CD8-positive, alpha-beta memory T cell (primary cell): Measurements from ENCODE around the gene CACNA1C. TPM values are rescaled to one million over a fixed set of nuclear protein-coding genes. Genes with fewer than 3 reads are reported as not detected.
A peak's percentile ranks its signal among the peaks of the same experiment; 100 is the strongest.

Experiments
- CTCF ChIA-PET: fragments of 350-600 bp; sonication (Branson Sonifier 250); formaldehyde crosslinking; loops from one replicate; lab custom pipeline; 2021; ENCODE audit warnings: antibody characterized with exemption; lab: Charles Lee
- POLR2A ChIA-PET: fragments of 350-600 bp; sonication (Branson Sonifier 250); formaldehyde crosslinking; loops from one replicate; lab custom pipeline; 2021; ENCODE audit warnings: antibody characterized with exemption; lab: Charles Lee
- DNase-seq, 5 donors: peaks; one replicate each; pipeline versions ENCODE4 v3.0.0 to v3.0.0-alpha.2; 2020 to 2022; ENCODE audit warnings: mixed read lengths in 1 of 5
- H3K27ac ChIP-seq: one replicate; pipeline ENCODE4 v1.7.0; 2013; ENCODE audit warnings: low read depth, mild to moderate bottlenecking, low read length, moderate library complexity
- H3K27me3 ChIP-seq: 2 replicates; pipeline ENCODE4 v1.7.0; 2013; ENCODE audit warnings: low read length, mild to moderate bottlenecking; ENCODE audit not compliant: insufficient read depth, poor library complexity, severe bottlenecking
- H3K36me3 ChIP-seq: 2 replicates; pipeline ENCODE4 v1.7.0; 2013; ENCODE audit warnings: mild to moderate bottlenecking, low read length, moderate library complexity; ENCODE audit not compliant: insufficient read depth
- H3K4me1 ChIP-seq: 2 replicates; pipeline ENCODE4 v1.7.0; 2013; ENCODE audit warnings: mild to moderate bottlenecking, low read length, moderate library complexity; ENCODE audit not compliant: insufficient read depth
- H3K4me3 ChIP-seq: 2 replicates; pipeline ENCODE4 v1.7.0; 2013; ENCODE audit warnings: mild to moderate bottlenecking, low read length
- H3K9me3 ChIP-seq: 2 replicates; pipeline ENCODE4 v1.7.0; 2013; ENCODE audit warnings: mild to moderate bottlenecking, low read length
- H3K27ac Mint-ChIP-seq, 8 donors: one replicate each; pipeline ENCODE4 v1.8.0; 2020 to 2021; ENCODE audit warnings: mixed read lengths in 8 of 8, mild to moderate bottlenecking in 6 of 8, inconsistent platforms in 3 of 8, moderate library complexity in 3 of 8
- H3K27me3 Mint-ChIP-seq, 2 donors: one replicate each; pipeline ENCODE4 v1.8.0; 2020 to 2021; ENCODE audit warnings: mixed read lengths in 2 of 2, mild to moderate bottlenecking in 1 of 2, moderate library complexity in 1 of 2
- H3K36me3 Mint-ChIP-seq, 3 donors: one replicate each; pipeline ENCODE4 v1.8.0; 2020 to 2021; ENCODE audit warnings: mixed read lengths in 3 of 3, inconsistent platforms in 1 of 3, mild to moderate bottlenecking in 1 of 3
- H3K4me1 Mint-ChIP-seq, 3 donors: one replicate each; pipeline ENCODE4 v1.8.0; 2020 to 2021; ENCODE audit warnings: mixed read lengths in 3 of 3, inconsistent platforms in 1 of 3, mild to moderate bottlenecking in 1 of 3
- H3K4me3 Mint-ChIP-seq, 7 donors: one replicate each; pipeline ENCODE4 v1.8.0; 2020 to 2021; ENCODE audit warnings: mixed read lengths in 7 of 7, mild to moderate bottlenecking in 6 of 7, moderate library complexity in 4 of 7, inconsistent platforms in 2 of 7
- H3K9me3 Mint-ChIP-seq, 5 donors: one replicate each; pipeline ENCODE4 v1.8.0; 2020 to 2022; ENCODE audit warnings: mixed read lengths in 5 of 5, mild to moderate bottlenecking in 3 of 5, moderate library complexity in 2 of 5, inconsistent platforms in 1 of 5
- polyA plus RNA-seq: library from polyadenylated mRNA; unstranded; fragments of 300-500 nt; fragmentation: Illumina TruSeq; gene quantifications from one replicate; pipeline ENCODE4 v1.2.3, GENCODE V29; 2021
- total RNA-seq, 2 experiments: library from RNA; stranded (reverse); gene quantifications; one replicate each; pipeline ENCODE4 v1.2.3, GENCODE V29; 2021

The CACNA1C gene
- total and polyA plus RNA-seq, 3 experiments from 2014 or later, result 0.04 to 0.10 (median 0.04) TPM

DNA sequence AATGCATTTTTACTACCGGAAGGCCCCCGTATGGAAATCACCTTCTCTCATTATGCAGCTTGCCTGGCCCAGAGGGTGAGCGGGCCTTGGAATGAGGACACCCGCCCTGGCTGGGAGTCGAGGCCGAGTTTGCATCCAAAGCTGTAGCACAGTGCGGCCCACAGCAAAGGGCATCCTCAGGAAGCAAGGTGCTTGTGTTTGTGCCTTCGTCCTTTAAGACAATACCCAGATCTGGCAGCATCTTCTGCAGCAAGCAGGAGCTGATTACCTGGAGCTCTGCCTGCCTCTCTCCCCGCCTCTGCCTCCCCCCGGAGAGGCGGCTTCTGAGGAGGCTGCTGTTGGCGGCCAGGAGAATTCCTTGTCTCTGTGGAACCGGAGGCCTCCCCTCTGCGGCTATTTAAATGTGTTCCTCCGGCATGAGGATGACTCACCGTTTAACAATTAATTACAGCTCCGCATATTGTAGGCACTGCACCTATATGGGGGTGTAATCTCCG lies 145.3 kb downstream of the CACNA1C start:
- Histone ChIP-seq H3K36me3 (no peaks in the 10 kb centered on the region), H3K27ac (no peak overlapping the region), H3K27me3 (no peaks in the 10 kb centered on the region), H3K4me1 (no peaks in the 10 kb centered on the region), H3K4me3 (no peak overlapping the region), H3K9me3 (no peaks in the 10 kb centered on the region)
- H3K27ac Mint-ChIP-seq, result no peak overlapping the region
- H3K27me3 Mint-ChIP-seq, result peaks cover 7 to 35% of the 10 kb centered on the region in 2 donors
- H3K4me1 Mint-ChIP-seq, result no peaks in the 10 kb centered on the region
- POLR2A ChIA-PET, result no interaction called here
- no peak for DNase-seq
- H3K36me3 Mint-ChIP-seq, result no peaks in the 10 kb centered on the region
- H3K4me3 Mint-ChIP-seq, result no peak overlapping the region
- CTCF ChIA-PET, result no interaction called here
- no peaks in the 10 kb centered on the region for H3K9me3 Mint-ChIP-seq

DNA sequence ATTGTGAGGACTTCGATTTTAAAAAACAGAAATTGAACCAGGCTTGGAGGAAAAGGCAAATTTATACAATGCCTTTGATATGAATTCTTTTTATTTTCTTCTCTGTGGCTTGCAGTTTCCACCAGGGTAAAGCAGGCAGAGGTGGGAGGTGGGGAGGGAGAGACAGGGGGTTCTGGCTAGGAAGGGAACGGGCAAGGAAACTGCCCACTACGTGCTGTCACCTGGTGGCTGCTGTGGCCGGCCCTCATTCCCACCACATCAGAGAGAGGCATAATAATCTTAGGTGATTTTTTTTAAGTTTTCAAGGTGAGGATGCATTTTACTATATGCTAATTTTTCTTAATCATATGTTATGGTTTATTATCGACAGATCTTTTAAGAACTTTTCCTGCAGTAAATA lies 145.8 kb downstream of the CACNA1C start:
- no peaks in the 10 kb centered on the region for H3K4me1 ChIP-seq
- CTCF ChIA-PET, result no interaction called here
- no peaks in the 10 kb centered on the region for H3K9me3 Mint-ChIP-seq
- no peak overlapping the region for H3K27ac ChIP-seq
- no peaks in the 10 kb centered on the region for H3K36me3 Mint-ChIP-seq
- H3K4me3 Mint-ChIP-seq, result no peak overlapping the region
- no peak overlapping the region for H3K4me3 ChIP-seq
- peaks cover 7 to 36% of the 10 kb centered on the region in 2 donors for H3K27me3 Mint-ChIP-seq
- no peak overlapping the region for H3K27ac Mint-ChIP-seq
- no peak for DNase-seq
- no peaks in the 10 kb centered on the region for H3K27me3 ChIP-seq
- POLR2A ChIA-PET, result no interaction called here
- no peaks in the 10 kb centered on the region for H3K4me1 Mint-ChIP-seq
- no peaks in the 10 kb centered on the region for H3K36me3 ChIP-seq
- no peaks in the 10 kb centered on the region for H3K9me3 ChIP-seq

DNA sequence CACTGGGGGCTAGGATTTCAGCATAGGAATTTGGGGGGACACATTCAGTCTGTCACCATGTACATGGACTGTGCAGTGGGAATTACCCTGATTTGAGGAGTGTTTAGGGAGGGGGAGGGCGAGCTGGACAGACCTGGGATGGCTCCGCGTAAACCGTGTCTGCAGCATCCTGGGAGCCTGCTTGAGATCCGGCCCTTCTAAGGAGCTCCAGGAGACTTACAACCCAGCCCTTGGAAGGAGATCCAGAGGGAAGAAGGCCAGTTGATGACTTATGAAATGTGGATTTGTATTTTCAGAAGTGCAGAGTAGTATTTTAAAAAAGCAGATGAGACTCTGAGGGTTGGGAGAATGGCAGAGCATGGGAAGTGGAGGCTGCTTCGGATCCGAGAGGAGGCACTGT lies 153.2 kb downstream of the CACNA1C start:
- peaks cover 6 to 32% of the 10 kb centered on the region in 2 donors for H3K27me3 Mint-ChIP-seq
- H3K4me1 Mint-ChIP-seq, result no peaks in the 10 kb centered on the region
- ChIA-PET POLR2A (no interaction called here), CTCF (no interaction called here)
- Histone ChIP-seq H3K4me3 (no peak overlapping the region), H3K36me3 (no peaks in the 10 kb centered on the region), H3K27ac (no peak overlapping the region), H3K4me1 (no peaks in the 10 kb centered on the region), H3K27me3 (no peaks in the 10 kb centered on the region), H3K9me3 (no peaks in the 10 kb centered on the region)
- no peak overlapping the region for H3K27ac Mint-ChIP-seq
- H3K4me3 Mint-ChIP-seq, result no peak overlapping the region
- H3K36me3 Mint-ChIP-seq, result no peaks in the 10 kb centered on the region
- DNase-seq, result no peak
- peaks cover 0 to 2% (median 0%) of the 10 kb centered on the region in 5 donors for H3K9me3 Mint-ChIP-seq

DNA sequence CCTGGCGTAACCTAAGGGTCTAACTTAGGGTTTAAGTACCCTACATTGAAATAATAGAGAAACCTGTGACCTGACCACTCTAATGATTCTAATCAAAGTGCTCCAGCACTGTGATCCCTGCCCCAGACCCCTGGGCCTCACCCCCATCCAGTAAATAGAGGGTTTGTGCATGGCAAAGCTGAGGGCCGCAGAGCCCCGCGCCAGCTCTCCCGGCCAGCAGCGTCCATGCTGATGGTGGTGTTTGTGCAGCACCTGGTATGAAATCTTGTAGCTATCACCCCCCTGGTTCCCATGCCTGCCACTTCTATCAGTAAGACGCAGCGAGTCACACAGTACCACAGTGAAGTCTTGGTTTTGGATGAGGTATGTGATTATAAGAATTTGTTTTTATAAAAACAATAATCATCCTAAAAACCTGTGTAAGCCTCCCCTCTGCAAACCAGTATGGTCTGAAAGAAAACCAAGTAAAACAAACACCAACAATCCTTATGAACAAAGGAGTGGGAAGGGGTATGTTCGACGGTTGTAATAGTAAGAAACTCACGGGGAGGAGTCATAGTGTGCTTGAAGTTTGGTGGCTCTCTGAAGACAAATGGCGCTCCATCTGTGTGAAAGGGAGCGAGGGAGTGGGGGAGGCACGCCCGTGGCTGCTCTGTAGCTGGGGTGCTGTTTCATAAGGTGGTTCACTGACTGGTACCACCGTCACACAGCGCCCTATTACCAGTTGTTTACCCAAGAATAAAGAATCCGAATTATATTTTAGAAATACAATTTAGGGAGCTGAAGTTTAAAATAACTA lies 156.2 kb downstream of the CACNA1C start:
- no peaks in the 10 kb centered on the region for H3K27me3 ChIP-seq
- no peaks in the 10 kb centered on the region for H3K36me3 Mint-ChIP-seq
- H3K4me1 Mint-ChIP-seq, result no peaks in the 10 kb centered on the region
- no peak overlapping the region for H3K4me3 Mint-ChIP-seq
- ChIA-PET CTCF (no interaction called here), POLR2A (no interaction called here)
- H3K36me3 ChIP-seq, result no peaks in the 10 kb centered on the region
- no peak for DNase-seq
- H3K9me3 Mint-ChIP-seq, result peaks cover 0 to 1% (median 0%) of the 10 kb centered on the region in 5 donors
- H3K27ac Mint-ChIP-seq, result no peak overlapping the region
- peaks cover 6 to 23% of the 10 kb centered on the region in 2 donors for H3K27me3 Mint-ChIP-seq
- no peaks in the 10 kb centered on the region for H3K9me3 ChIP-seq
- H3K27ac ChIP-seq, result no peak overlapping the region
- no peak overlapping the region for H3K4me3 ChIP-seq
- no peaks in the 10 kb centered on the region for H3K4me1 ChIP-seq

DNA sequence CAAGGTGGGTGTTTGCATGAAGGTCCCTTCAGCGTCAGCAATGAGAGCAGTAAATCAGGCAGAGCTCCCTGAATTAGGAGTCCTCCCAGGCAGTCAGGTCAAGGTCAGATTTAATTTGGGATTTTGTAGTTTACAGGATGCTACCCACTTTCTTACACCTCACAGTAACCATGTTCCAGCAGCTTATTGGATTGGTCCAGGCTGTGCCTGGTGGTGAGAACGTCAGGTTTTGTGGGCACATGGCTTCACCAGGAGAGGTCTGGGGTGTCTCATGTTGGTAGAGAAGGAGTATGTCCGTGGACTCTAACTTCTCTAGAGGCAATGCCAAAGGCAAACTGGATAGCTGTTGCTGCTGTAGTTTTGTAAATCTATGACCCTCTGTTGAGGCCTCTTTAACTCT lies 158.3 kb downstream of the CACNA1C start:
- no peaks in the 10 kb centered on the region for H3K9me3 Mint-ChIP-seq
- no peaks in the 10 kb centered on the region for H3K27me3 ChIP-seq
- no peaks in the 10 kb centered on the region for H3K4me1 Mint-ChIP-seq
- H3K36me3 Mint-ChIP-seq, result no peaks in the 10 kb centered on the region
- CTCF ChIA-PET, result interaction anchor here (1.4 kb wide), 1 partner anchor 9 kb away, joined by 3 read pairs; no protein-coding TSS in a partner anchor
- H3K4me1 ChIP-seq, result no peaks in the 10 kb centered on the region
- H3K36me3 ChIP-seq, result no peaks in the 10 kb centered on the region
- H3K4me3 ChIP-seq, result no peak overlapping the region
- no peak overlapping the region for H3K4me3 Mint-ChIP-seq
- H3K27ac Mint-ChIP-seq, result peak overlapping the region in 1 of 8 donors; percentile 1
- DNase-seq, result no peak
- POLR2A ChIA-PET, result no interaction called here
- peaks cover 2 to 28% of the 10 kb centered on the region in 2 donors for H3K27me3 Mint-ChIP-seq
- no peak overlapping the region for H3K27ac ChIP-seq
- no peaks in the 10 kb centered on the region for H3K9me3 ChIP-seq

DNA sequence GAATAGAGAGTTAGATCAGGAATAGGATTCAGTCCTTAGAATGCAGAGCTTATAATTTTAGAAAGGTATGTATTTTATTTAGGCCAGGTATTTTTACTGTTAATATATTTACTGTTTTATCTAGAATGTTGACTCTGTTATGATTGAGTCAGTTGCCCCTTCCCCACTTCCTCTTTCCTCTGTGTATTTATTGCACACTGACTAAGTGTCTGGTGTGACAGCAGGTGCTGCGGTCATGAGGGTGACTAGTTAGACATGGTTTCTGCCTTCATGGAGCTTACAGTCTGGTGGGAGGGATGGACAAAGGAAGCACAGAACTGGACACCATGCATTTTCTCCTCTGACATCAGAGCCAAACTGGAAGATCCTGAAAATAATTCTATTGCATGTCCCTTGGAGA lies 159.8 kb downstream of the CACNA1C start:
- Histone ChIP-seq H3K36me3 (no peaks in the 10 kb centered on the region), H3K4me3 (no peak overlapping the region), H3K27ac (no peak overlapping the region), H3K9me3 (no peaks in the 10 kb centered on the region), H3K4me1 (no peaks in the 10 kb centered on the region), H3K27me3 (no peaks in the 10 kb centered on the region)
- ChIA-PET POLR2A (no interaction called here), CTCF (no interaction called here)
- DNase-seq, result no peak
- Mint-ChIP-seq H3K4me3 (no peak overlapping the region), H3K36me3 (no peaks in the 10 kb centered on the region), H3K27ac (no peak overlapping the region), H3K27me3 (peaks cover 2 to 26% of the 10 kb centered on the region in 2 donors), H3K9me3 (no peaks in the 10 kb centered on the region), H3K4me1 (no peaks in the 10 kb centered on the region)

DNA sequence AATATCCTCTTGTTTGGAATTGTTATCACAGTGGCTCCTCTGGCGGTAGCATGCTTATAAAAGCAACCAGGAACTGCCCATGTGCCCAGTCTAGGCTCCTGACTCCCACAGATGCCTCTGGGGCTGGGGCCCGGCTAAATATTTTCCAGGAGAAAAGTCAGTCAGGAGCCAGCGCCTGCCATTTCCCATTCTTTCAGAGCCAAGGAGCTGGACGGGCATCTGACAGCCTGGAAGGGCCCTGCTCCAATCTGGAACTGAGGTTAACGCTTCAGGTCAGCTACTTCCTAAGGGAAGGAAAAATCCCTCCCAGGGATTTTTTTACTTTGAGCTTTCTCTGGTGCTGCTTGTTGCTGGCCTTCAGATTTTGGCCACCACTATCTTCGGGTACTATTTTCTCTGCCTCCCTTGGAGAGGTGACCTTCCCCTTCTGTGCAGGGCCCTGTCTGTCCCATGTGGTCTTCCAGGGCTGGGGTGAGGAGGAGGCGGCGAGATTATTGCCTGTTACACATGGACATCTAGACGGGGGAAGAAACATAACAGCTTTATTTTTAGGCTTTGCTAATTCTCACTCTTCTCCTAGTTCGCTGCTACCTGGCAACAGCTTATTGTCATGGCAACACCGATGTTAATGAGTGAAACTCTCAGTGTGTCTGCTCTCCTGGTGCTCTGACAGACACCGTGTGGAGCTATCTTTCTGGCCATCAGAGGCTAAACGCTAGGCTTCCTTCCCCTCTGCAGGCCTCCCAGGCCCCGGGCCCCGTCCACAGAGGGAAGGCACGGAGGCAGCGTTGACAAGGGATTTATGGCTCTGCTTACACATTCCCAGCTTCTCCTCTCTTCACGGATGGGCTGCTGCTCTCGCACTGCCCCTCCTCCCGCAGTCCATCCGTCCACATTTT lies 160.4 kb downstream of the CACNA1C start:
- CTCF ChIA-PET, result no interaction called here
- Histone ChIP-seq H3K27me3 (no peaks in the 10 kb centered on the region), H3K27ac (no peak overlapping the region), H3K4me1 (no peaks in the 10 kb centered on the region), H3K4me3 (no peak overlapping the region), H3K9me3 (no peaks in the 10 kb centered on the region), H3K36me3 (no peaks in the 10 kb centered on the region)
- Mint-ChIP-seq H3K4me1 (no peaks in the 10 kb centered on the region), H3K9me3 (no peaks in the 10 kb centered on the region), H3K36me3 (no peaks in the 10 kb centered on the region), H3K4me3 (no peak overlapping the region), H3K27ac (no peak overlapping the region), H3K27me3 (peaks cover 3 to 26% of the 10 kb centered on the region in 2 donors)
- DNase-seq, result no peak
- POLR2A ChIA-PET, result no interaction called here

DNA sequence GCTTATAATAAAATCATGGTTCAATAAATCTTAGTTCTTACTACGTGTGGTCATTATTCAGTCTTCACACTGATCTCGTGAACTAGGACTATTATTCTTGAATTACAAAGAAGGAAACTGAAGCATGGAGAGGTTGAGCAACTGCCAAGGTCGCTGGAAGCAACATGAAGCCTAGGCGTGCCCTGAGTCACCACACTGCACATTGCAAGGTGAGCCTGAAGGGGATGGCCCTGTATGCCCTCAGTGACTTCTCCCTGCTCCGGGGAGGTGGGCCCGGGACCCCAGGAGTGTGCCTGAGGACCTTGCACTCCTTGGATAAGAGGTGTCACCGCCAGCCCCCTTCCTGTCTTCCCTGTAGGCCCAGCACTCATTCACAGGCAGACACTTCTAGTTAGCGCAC lies 161.6 kb downstream of the CACNA1C start:
- Histone ChIP-seq H3K27ac (no peak overlapping the region), H3K4me3 (no peak overlapping the region), H3K9me3 (no peaks in the 10 kb centered on the region), H3K27me3 (no peaks in the 10 kb centered on the region), H3K4me1 (no peaks in the 10 kb centered on the region), H3K36me3 (no peaks in the 10 kb centered on the region)
- ChIA-PET POLR2A (no interaction called here), CTCF (no interaction called here)
- Mint-ChIP-seq H3K9me3 (no peaks in the 10 kb centered on the region), H3K4me1 (no peaks in the 10 kb centered on the region), H3K27ac (no peak overlapping the region), H3K27me3 (peaks cover 4 to 29% of the 10 kb centered on the region in 2 donors), H3K36me3 (no peaks in the 10 kb centered on the region), H3K4me3 (no peak overlapping the region)
- no peak for DNase-seq
